Left lung (tissue), 10 donors: Measurements from ENCODE around the gene CEP85. TPM values are rescaled to one million over a fixed set of nuclear protein-coding genes. Genes with fewer than 3 reads are reported as not detected.

Experiments
- ATAC-seq: fragments of 200-7000 bp; cut with Tn5 transposase; one replicate; pipeline ENCODE4 v1.9.1; 2020; ENCODE audit warnings: moderate library complexity
- DNase-seq, 4 donors: peaks; one replicate each; pipeline ENCODE4 v3.0.0-alpha.2; 2013 to 2020
- H3K27ac ChIP-seq, 2 donors: fragments of 200-600 bp; sonication (generic) in 1 of 2; one replicate each; pipeline versions ENCODE4 v1.5.0 to v1.8.0; 2020 to 2021
- H3K27me3 ChIP-seq, 2 donors: fragments of 200-600 bp; sonication (generic) in 1 of 2; one replicate each; pipeline versions ENCODE4 v1.5.0 to v1.8.0; 2020 to 2021
- H3K36me3 ChIP-seq, 2 donors: fragments of 200-600 bp; sonication (generic) in 1 of 2; one replicate each; pipeline versions ENCODE4 v1.5.0 to v1.8.0; 2020 to 2021
- H3K4me1 ChIP-seq, 2 donors: fragments of 200-600 bp; one replicate each; pipeline ENCODE4 v1.8.0; 2021
- H3K4me3 ChIP-seq, 2 donors: fragments of 200-600 bp; sonication (generic) in 1 of 2; one replicate each; pipeline versions ENCODE4 v1.5.0 to v1.8.0; 2020 to 2021; ENCODE audit warnings: mild to moderate bottlenecking in 1 of 2
- H3K9me3 ChIP-seq, 2 donors: fragments of 200-600 bp; sonication (generic) in 1 of 2; one replicate each; pipeline versions ENCODE4 v1.5.0 to v1.8.0; 2020 to 2021
- intact Hi-C, 2 donors: fragments of 100-400 bp; cut with DNase I; formaldehyde crosslinking; loops; one replicate each; pipeline versions ENCODE4 v1.11.2 to v1.14.2; 2022
- polyA plus RNA-seq, 6 donors: library from polyadenylated mRNA; unstranded; fragments of 120-200 nt; gene quantifications; one replicate each; pipeline ENCODE4 v1.2.1, GENCODE V29; 2013; ENCODE audit not compliant: insufficient read length in 6 of 6
- total RNA-seq, 2 donors: library from RNA; stranded (reverse); fragmentation: NEBNext Ultra II Directional; extraction: Animal tissue kit (Norgen Biotek cat#: 25700); gene quantifications; one replicate each; pipeline ENCODE4 v1.2.1, GENCODE V29; 2021
- TF ChIP-seq, protein P1 (sequence below), 2 donors: fragments of 200-600 bp; sonication (generic) in 1 of 2; IDR thresholded peaks; one replicate each; pipeline versions ENCODE4 v1.5.0 to v1.8.0; 2021; ENCODE audit warnings: antibody characterized with exemption in 2 of 2
- donor health status: DM: no; HTN: yes; CAD: no.
- donor health status: DM: no; HTN: no; CAD: no.

The CEP85 gene
- total and polyA plus RNA-seq, 8 donors = 12.1 to 24.8 (median 20.9) TPM

DNA sequence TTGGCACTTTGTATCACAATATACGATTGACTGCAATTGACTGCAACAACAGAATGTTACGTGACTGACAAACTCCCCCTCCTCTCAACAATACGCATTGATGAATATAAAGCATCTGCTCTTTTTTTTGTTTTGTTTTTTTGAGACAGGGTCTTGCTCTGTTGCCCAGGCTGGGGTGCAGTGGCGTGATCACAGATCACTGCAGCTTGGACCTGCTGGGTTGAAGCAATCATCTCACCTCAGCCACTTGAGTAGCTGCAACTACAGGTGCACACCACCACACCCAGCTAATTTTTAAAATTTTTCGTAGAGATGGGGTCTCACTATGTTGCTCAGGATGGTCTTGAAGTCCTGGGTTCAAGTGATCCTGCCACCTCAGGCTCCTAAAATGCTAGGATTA lies 21.3 kb upstream of the CEP85 start:
- Histone ChIP-seq H3K4me3 (no peak overlapping the region), H3K9me3 (no peaks in the 10 kb centered on the region), H3K36me3 (no peaks in the 10 kb centered on the region), H3K27ac (no peak overlapping the region), H3K4me1 (no peaks in the 10 kb centered on the region), H3K27me3 (no peaks in the 10 kb centered on the region)
- no peak for DNase-seq
- no peak for ATAC-seq
- TF ChIP-seq, protein P1, sequence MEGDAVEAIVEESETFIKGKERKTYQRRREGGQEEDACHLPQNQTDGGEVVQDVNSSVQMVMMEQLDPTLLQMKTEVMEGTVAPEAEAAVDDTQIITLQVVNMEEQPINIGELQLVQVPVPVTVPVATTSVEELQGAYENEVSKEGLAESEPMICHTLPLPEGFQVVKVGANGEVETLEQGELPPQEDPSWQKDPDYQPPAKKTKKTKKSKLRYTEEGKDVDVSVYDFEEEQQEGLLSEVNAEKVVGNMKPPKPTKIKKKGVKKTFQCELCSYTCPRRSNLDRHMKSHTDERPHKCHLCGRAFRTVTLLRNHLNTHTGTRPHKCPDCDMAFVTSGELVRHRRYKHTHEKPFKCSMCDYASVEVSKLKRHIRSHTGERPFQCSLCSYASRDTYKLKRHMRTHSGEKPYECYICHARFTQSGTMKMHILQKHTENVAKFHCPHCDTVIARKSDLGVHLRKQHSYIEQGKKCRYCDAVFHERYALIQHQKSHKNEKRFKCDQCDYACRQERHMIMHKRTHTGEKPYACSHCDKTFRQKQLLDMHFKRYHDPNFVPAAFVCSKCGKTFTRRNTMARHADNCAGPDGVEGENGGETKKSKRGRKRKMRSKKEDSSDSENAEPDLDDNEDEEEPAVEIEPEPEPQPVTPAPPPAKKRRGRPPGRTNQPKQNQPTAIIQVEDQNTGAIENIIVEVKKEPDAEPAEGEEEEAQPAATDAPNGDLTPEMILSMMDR (IDR thresholded peaks at IDR 0.05) = no peak
- intact Hi-C loops = no loop called here

DNA sequence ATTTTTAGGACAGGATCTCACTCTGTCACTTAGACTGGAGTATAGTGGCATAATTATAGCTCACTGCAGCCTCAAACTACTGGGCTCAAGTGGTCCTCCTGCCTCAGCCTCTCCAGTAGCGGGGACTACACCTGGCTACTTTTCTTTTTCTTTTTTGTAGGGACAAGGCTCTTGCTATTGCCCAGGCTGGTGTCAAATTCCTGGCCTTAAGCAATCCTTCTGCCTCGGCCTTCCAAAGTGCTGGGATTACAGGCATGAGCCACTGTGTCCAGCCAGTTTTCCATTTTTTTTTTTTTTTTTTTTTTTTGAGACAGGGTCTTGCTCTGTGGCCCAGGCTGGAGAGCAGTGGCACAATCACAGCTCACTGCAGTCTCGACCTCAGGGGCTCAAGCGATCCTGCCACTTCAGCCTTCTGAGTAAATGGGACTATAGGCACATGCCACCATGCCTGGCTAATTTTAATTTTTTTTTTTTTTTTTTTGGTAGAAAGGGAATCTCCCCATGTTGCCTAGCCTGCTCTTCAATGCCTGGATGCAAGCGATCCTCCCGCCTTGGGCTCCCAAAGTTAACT lies 20.6 kb upstream of the CEP85 start:
- intact Hi-C loops = no loop called here
- TF ChIP-seq, protein P1 (IDR thresholded peaks at IDR 0.05) = no peak
- no peak for DNase-seq

DNA sequence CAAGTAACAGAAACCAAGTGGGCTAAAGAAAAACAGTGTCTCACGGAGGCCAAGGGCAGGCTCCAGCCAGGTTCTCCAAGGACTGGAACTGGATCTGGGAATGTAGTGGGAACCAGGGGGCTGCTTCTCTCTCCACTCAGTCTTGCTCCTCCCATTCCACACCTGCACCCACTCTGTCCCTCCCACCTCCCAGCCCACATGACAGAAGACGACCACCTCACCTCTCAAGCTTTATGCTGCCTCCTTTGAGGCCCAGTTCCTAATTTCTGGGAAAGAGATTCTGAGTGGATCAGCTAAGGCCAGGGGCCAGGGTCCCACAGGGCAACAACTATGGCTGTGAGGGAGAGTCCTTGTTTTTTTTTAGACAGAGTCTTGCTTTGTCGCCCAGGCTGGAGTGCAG lies 18.8 kb upstream of the CEP85 start:
- intact Hi-C loops = no loop called here

More for the DNA sequence above, 20.6 kb upstream of the CEP85 start:
- Histone ChIP-seq H3K27ac (no peak overlapping the region), H3K4me3 (no peak overlapping the region), H3K9me3 (no peaks in the 10 kb centered on the region), H3K36me3 (no peaks in the 10 kb centered on the region), H3K4me1 (no peaks in the 10 kb centered on the region), H3K27me3 (no peaks in the 10 kb centered on the region)
- ATAC-seq = no peak

DNA sequence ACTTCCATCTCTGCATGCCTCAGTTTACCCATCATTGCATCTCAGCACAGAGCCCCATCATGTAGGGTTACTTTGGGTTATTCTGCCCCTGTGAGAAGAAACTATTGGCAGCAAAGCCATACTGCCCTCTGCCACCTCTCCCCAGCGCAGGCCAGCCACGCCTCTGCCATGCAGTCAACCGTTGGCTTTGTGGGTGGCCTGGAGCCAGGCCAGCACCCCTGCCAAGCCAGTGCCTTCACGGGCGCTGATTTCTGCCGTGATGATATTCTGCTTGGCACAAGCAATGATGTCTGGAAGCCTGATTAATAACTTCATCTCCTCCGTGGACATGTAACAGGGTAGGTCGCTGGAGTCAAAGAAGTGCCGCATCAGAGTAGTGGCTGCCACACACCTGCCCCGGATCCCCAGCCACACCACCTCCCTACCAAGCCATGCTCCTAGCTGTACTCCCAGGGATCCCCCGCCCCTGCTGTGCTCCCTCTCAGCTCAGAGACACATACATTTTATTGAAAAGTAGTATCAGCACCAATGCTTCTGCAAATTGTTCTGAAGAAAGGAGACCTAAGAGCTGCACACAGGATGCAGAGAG lies 15.0 kb upstream of the CEP85 start:
- no peaks in the 10 kb centered on the region for H3K36me3 ChIP-seq
- H3K27ac ChIP-seq = no peak overlapping the region
- intact Hi-C loops = no loop called here
- H3K4me1 ChIP-seq = no peaks in the 10 kb centered on the region
- DNase-seq (no peak), ATAC-seq (no peak)
- peaks cover 0 to 24% of the 10 kb centered on the region in 2 donors for H3K27me3 ChIP-seq
- TF ChIP-seq, protein P1 (IDR thresholded peaks at IDR 0.05) = no peak
- no peak overlapping the region for H3K4me3 ChIP-seq
- H3K9me3 ChIP-seq = no peaks in the 10 kb centered on the region

More for the DNA sequence above, 18.8 kb upstream of the CEP85 start:
- DNase-seq (no peak), ATAC-seq (no peak)
- Histone ChIP-seq H3K36me3 (no peaks in the 10 kb centered on the region), H3K9me3 (no peaks in the 10 kb centered on the region), H3K4me3 (no peak overlapping the region), H3K27me3 (peaks cover 0 to 13% of the 10 kb centered on the region in 2 donors), H3K27ac (no peak overlapping the region), H3K4me1 (no peaks in the 10 kb centered on the region)
- TF ChIP-seq, protein P1 (IDR thresholded peaks at IDR 0.05) = no peak

DNA sequence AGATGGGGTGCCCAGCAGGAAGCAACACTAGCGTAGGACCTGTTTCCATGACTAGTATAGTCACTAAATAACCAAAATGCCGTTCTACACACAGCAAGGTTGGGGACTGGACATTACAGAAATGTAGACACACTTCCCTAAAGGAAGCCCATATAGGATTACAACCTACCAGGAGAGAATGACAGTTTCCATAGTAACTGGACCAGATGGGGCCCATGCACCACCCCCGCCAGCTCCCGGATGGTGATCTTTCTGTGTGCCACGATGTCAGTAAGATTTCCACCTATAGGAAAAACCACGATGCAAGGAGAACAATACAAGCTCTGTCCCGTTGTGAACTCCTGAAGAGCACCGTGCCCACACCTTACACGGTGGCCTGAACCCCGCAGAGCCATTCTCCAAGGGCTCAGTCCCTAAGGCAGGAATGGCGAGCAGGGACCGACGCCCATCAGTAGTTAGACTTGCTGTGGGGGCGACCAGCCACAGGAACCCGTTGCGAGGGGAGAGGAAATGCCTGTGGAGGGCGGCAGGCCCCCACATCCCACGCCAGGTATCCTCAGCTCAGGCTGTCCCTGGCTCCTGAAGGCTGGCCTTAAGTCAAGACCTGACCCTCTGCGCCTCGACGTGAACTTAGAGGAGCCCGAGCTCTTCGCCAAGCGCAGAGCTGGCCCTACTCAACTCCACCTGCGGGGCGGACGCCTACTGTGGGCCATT lies 13.6 kb upstream of the CEP85 start:
- H3K36me3 ChIP-seq = no peaks in the 10 kb centered on the region
- peaks cover 0 to 6% of the 10 kb centered on the region in 2 donors for H3K4me1 ChIP-seq
- no peak overlapping the region for H3K27ac ChIP-seq
- no peak overlapping the region for H3K4me3 ChIP-seq
- H3K27me3 ChIP-seq = peaks cover 0 to 31% of the 10 kb centered on the region in 2 donors
- TF ChIP-seq, protein P1 (IDR thresholded peaks at IDR 0.05) = no peak
- intact Hi-C loops = no loop called here
- no peaks in the 10 kb centered on the region for H3K9me3 ChIP-seq
- ATAC-seq (no peak), DNase-seq (no peak)
